Activated CD8-positive, alpha-beta memory T cell treated with anti-CD3 and anti-CD28 coated beads, Interleukin-2, amount 50 U/mL, for 1 hour (primary cell): ENCODE data around the gene OGFR.
"Not testable (repeated sequence)": the region's sequence is repeated elsewhere in the genome, so short reads cannot be mapped to it uniquely, and the experiment has no call there.

ENCODE experiments used
- DNase-seq: peaks from one replicate; pipeline ENCODE4 v3.0.0-alpha.2; 2020; ENCODE audit errors: extremely low read depth

The OGFR gene

GRCh38 chr20:62839816-62840215 lies 35.2 kb downstream of the OGFR start:
- no peak for DNase-seq

DNA sequence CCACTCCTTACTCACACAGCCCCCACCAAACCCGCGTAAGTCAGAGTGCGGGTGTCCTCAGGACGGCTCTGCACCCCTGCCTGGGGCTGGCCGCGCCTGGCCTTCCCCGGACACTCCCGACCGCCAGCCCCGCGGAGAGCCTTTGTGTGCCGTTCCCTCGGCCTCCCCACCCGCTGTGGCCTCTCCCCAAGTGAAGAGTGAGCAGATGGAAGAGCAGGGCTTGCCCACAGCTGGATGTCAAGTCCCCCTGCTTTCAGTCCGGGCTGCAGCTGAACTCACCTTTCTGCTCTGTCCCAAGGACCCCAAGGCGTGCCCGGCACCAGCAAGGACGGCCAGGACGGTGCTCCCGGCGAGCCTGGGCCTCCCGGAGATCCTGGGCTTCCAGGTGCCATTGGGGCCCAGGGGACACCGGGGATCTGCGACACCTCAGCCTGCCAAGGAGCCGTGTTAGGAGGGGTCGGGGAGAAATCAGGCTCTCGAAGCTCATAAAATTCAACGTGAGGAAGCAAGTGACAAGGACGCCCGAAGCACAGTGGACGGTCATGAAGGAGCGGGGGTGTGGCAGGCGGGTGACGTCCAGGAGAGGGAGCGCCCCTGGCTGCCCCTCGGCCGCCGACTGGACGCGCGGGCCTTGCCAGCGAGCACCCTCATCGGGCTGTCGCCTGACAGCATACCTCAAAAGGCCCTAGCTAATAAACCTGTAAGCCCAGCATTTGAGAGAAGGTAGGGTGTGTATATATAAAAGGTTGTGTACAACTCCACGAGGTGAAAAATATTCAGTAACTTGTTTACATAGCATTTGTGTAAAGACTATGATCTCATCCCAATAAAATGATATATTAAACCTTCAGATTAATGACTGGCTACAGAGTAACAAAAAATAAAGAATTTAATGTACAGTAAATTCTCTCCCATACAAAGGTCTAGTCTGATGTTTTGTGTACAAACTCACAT lies 35.9 kb downstream of the OGFR start:
- DNase-seq, result no peak

- DNase-seq, result no peak
These were observed 37.1 kb downstream of the OGFR start for GRCh38 chr20:62841705-62842212.

DNA sequence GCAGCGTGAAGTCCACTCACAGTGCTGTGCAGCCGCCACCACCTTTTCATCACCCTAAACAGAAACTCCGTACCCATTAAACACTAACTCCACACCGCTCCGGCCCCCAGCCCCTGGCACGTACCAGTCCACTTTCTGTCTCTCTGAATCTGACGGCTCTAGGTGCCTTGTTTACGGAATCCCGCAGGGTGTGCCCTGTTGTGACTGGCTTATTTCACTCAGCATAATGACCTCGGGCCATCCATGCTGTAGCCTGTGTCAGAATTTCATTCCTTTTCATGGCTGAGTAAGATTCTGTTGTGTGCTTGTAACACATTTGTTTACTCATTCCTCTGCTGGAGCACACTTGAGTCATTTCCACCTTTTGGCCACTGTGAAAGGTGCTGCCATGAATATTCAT lies 39.0 kb downstream of the OGFR start:
- no peak for DNase-seq

DNA sequence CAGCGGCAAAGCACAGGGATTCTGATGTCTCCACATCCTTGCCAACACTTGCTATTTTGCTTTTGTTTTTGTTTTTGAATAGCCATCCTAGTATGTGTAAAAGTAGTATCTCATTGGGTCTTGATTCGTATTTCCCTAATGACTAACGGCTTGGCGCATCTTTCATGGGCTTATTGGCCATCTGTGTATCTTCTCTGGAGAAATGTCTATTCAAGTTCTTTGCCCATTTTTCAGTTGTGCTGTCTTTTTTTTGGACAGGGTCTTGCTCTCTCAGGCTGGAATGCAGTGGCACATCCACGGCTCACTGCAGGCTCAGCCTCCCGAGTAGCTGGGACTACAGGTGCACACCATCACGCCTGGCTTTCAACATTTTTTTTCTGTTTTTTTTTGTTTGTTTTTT lies 39.5 kb downstream of the OGFR start:
- DNase-seq, result no peak

GRCh38 chr20:62845416-62846160 lies 41.0 kb downstream of the OGFR start:
- no peak for DNase-seq

GRCh38 chr20:62846166-62846890 lies 41.7 kb downstream of the OGFR start:
- DNase-seq, result no peak

GRCh38 chr20:62848917-62849316 lies 44.3 kb downstream of the OGFR start:
- DNase-seq, result not testable (repeated sequence)

- no peak for DNase-seq
These were observed 44.8 kb downstream of the OGFR start for GRCh38 chr20:62849431-62849830.

- no peak for DNase-seq
These were observed 45.8 kb downstream of the OGFR start for GRCh38 chr20:62850333-62850974.

- DNase-seq, result no peak
These were observed 47.6 kb downstream of the OGFR start for GRCh38 chr20:62852196-62852595.

GRCh38 chr20:62852841-62853240 lies 48.2 kb downstream of the OGFR start:
- DNase-seq, result no peak

GRCh38 chr20:62853304-62853703 lies 48.7 kb downstream of the OGFR start:
- not testable (repeated sequence) for DNase-seq

- no peak for DNase-seq
These were observed 49.5 kb downstream of the OGFR start for GRCh38 chr20:62854121-62854520.

DNA sequence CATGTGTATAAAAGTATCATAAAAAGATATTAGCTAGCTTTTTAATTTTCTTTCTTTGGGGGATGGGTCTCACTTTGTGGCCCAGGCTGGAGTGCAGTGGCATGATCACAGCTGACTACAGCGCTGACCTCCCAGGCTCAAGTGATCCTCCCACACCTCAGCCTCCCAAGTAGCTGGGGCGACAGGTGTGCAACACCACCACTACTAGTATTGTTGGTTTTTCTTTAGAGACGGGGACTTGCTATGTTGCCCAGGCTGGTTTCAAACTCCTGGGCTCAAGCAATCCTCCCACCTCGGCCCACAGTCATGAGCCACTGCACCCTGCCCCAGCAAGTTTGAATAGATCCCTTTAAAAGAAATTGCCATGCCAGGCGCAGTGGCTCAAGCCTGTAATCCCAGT lies 50.5 kb downstream of the OGFR start:
- no peak for DNase-seq

GRCh38 chr20:62856931-62857619 lies 52.4 kb downstream of the OGFR start:
- DNase-seq, result no peak

- DNase-seq, result no peak
These were observed 53.6 kb downstream of the OGFR start for GRCh38 chr20:62858058-62858830.

DNA sequence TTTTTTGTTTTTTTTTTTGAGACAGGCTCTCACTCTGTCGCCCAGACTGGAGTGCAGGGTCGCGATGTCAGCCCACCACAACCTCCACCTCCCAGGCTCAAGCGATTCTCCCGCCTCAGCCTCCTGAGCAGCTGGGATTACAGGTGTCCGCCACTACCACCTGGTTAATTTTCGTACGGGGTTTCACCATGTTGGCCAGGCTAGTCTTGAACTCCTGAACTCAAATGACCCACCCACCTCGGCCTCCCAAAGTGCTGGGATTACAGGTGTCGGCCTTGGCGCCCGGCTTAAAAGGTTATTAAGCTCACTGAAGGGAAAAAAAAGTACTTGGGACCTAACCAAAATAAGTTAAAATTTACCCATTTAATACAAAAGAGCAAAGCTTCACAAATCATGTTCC lies 55.1 kb downstream of the OGFR start:
- no peak for DNase-seq

DNA sequence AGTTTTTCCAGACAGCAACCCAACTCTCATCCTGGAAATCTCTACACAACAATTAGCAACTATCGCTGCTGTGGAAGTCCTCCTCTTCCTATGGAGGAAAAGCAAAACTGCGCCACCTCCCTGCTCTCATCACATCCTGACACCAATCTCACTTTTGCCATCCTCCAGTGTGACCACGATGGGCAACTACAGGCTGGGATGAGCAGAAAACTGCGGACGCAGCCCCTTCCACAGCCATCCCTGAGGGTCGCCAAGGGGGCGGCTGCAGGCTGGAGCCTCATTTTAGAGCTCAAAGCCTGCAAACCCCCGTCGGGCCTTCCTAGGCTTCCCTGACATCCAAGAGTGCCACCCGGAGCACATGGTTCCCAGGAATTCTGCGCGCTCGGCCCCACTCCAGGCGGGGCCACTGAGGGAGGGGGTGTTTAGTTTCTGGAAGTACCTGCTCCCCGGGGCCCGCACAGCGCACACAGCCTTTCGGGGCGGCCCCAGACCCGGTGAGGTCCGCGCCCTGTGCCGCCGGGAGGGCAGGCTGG lies 55.8 kb downstream of the OGFR start:
- no peak for DNase-seq
